HepG2 (cell line): ENCODE measurements around the gene UBE2O. TPM values are rescaled to one million over a fixed set of nuclear protein-coding genes. Genes with fewer than 3 reads are reported as not detected.

Experiments
- CC2D1A ChIP-seq: sonication (generic); formaldehyde crosslinking; IDR thresholded peaks from 2 replicates; pipeline ENCODE4 v1.8.1; 2023; ENCODE audit warnings: mild to moderate bottlenecking, missing genetic modification reagents
- ELF4 ChIP-seq: sonication (generic); formaldehyde crosslinking; IDR thresholded peaks from 2 replicates; pipeline ENCODE4 v1.5.0; 2020; ENCODE audit warnings: missing genetic modification reagents, mild to moderate bottlenecking, moderate library complexity, borderline replicate concordance
- JUND ChIP-seq: sonication (generic); formaldehyde crosslinking; IDR thresholded peaks from 2 replicates; pipeline ENCODE4 v1.8.0; 2022; ENCODE audit warnings: mild to moderate bottlenecking, missing genetic modification reagents
- LCORL ChIP-seq, 2 experiments: fragments of 450-650 bp in 1 of 2; sonication (generic) in 1 of 2; formaldehyde crosslinking in 1 of 2; IDR thresholded peaks; 2 replicates each; pipeline versions ENCODE4 v1.5.0 to v1.6.1; 2017 to 2020; ENCODE audit warnings: antibody characterized with exemption in 1 of 2, missing genetic modification reagents in 1 of 2
- NR3C1 ChIP-seq: sonication (generic); formaldehyde crosslinking; IDR thresholded peaks from 2 replicates; pipeline ENCODE4 v1.4.0; 2020; ENCODE audit warnings: missing genetic modification reagents
- RBFOX2 ChIP-seq: fragments of 200-400 bp; formaldehyde crosslinking; IDR thresholded peaks from 2 replicates; pipeline ENCODE4 v1.6.1; 2017; ENCODE audit warnings: low read depth, mild to moderate bottlenecking, low read length
- ZEB1 ChIP-seq: IDR thresholded peaks from 2 replicates; pipeline ENCODE4 v1.6.1; 2012; ENCODE audit warnings: mild to moderate bottlenecking, low read depth, inconsistent platforms; ENCODE audit not compliant: insufficient replicate concordance
- ZFP36L1 ChIP-seq: sonication (generic); formaldehyde crosslinking; IDR thresholded peaks from 2 replicates; pipeline ENCODE4 v1.8.0; 2022; ENCODE audit warnings: mild to moderate bottlenecking, missing genetic modification reagents, moderate library complexity
- ZMAT3 ChIP-seq: sonication (generic); formaldehyde crosslinking; conservative IDR thresholded peaks from 2 replicates; pipeline ENCODE4 v1.7.0; 2021; ENCODE audit warnings: missing genetic modification reagents
- ZNF264 ChIP-seq: sonication (generic); formaldehyde crosslinking; IDR thresholded peaks from 2 replicates; pipeline ENCODE4 v1.4.0; 2020; ENCODE audit warnings: missing genetic modification reagents
- ZNF367 ChIP-seq: sonication (generic); formaldehyde crosslinking; IDR thresholded peaks from 2 replicates; pipeline ENCODE4 v1.4.0; 2020; ENCODE audit warnings: missing genetic modification reagents, borderline replicate concordance
- ZNF558 ChIP-seq: sonication (generic); formaldehyde crosslinking; IDR thresholded peaks from 2 replicates; pipeline ENCODE4 v1.9.0; 2022; ENCODE audit warnings: mild to moderate bottlenecking, missing genetic modification reagents, borderline replicate concordance
- polyA plus RNA-seq, 8 experiments: library from polyadenylated mRNA; depleted of rRNA in 3 of 8; stranded (reverse) in 7 of 8; unstranded in 1 of 8; fragments of >200 nt; fragmentation: Illumina TruSeq in 4 of 8; extraction: Trizol in 4 of 8; gene quantifications; 2 replicates each; pipeline versions ENCODE4 v1.2.1 to v1.2.3, GENCODE V29; 2011 to 2016; ENCODE audit warnings: low read depth in 4 of 8, missing spikeins in 1 of 8, mixed read lengths in 1 of 8; ENCODE audit not compliant: insufficient read depth in 1 of 8
- total RNA-seq, 5 experiments: library from RNA; depleted of rRNA; stranded (reverse); fragments of >200 nt; fragmentation: Illumina TruSeq; extraction: Trizol; gene quantifications; 2 replicates each; pipeline ENCODE4 v1.2.3, GENCODE V29; 2016; ENCODE audit warnings: low read depth in 1 of 5
- TF ChIP-seq, protein P1 (sequence below): sonication (generic); formaldehyde crosslinking; IDR thresholded peaks from 2 replicates; pipeline ENCODE4 v1.4.0; 2020; ENCODE audit warnings: mild to moderate bottlenecking, missing genetic modification reagents
- TF ChIP-seq, protein P2 (sequence below): sonication (generic); formaldehyde crosslinking; IDR thresholded peaks from 2 replicates; pipeline ENCODE4 v1.4.0; 2020; ENCODE audit warnings: missing genetic modification reagents
- TF ChIP-seq, protein P3 (sequence below): sonication (generic); formaldehyde crosslinking; IDR thresholded peaks from 2 replicates; pipeline ENCODE4 v1.8.1; 2023; ENCODE audit warnings: mild to moderate bottlenecking, inconsistent platforms, moderate library complexity, missing genetic modification reagents, borderline replicate concordance
- TF ChIP-seq, protein P4 (sequence below): sonication (generic); formaldehyde crosslinking; conservative IDR thresholded peaks from 2 replicates; pipeline ENCODE4 v1.5.0; 2020; ENCODE audit warnings: missing genetic modification reagents

The UBE2O gene
- total and polyA plus RNA-seq, 2 of the 13 experiments (the other 11 are each of a cell fraction or from before 2014, with no cell fraction given) = 21.5 to 23.5 TPM

DNA sequence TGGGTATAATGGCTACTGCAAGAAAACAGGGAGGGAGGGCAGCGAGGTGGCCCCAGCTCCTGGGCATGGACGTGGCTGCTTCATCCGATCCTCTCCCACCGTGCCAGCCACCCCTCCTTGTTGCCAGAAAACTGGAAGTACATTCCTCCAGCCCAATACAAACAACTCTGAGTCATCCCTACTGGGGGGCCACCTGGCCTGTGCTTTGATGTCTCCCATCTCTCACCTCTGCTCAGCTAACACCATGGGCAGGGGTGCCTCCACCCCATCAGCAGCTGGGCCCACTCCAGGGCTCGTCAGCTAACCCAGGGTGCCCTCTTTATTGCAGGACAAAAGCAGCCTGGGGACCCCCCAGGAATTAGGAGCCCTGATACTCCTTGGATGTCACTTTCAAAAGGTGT lies 46.3 kb upstream of the UBE2O start (continued):
- TF ChIP-seq, protein P1, sequence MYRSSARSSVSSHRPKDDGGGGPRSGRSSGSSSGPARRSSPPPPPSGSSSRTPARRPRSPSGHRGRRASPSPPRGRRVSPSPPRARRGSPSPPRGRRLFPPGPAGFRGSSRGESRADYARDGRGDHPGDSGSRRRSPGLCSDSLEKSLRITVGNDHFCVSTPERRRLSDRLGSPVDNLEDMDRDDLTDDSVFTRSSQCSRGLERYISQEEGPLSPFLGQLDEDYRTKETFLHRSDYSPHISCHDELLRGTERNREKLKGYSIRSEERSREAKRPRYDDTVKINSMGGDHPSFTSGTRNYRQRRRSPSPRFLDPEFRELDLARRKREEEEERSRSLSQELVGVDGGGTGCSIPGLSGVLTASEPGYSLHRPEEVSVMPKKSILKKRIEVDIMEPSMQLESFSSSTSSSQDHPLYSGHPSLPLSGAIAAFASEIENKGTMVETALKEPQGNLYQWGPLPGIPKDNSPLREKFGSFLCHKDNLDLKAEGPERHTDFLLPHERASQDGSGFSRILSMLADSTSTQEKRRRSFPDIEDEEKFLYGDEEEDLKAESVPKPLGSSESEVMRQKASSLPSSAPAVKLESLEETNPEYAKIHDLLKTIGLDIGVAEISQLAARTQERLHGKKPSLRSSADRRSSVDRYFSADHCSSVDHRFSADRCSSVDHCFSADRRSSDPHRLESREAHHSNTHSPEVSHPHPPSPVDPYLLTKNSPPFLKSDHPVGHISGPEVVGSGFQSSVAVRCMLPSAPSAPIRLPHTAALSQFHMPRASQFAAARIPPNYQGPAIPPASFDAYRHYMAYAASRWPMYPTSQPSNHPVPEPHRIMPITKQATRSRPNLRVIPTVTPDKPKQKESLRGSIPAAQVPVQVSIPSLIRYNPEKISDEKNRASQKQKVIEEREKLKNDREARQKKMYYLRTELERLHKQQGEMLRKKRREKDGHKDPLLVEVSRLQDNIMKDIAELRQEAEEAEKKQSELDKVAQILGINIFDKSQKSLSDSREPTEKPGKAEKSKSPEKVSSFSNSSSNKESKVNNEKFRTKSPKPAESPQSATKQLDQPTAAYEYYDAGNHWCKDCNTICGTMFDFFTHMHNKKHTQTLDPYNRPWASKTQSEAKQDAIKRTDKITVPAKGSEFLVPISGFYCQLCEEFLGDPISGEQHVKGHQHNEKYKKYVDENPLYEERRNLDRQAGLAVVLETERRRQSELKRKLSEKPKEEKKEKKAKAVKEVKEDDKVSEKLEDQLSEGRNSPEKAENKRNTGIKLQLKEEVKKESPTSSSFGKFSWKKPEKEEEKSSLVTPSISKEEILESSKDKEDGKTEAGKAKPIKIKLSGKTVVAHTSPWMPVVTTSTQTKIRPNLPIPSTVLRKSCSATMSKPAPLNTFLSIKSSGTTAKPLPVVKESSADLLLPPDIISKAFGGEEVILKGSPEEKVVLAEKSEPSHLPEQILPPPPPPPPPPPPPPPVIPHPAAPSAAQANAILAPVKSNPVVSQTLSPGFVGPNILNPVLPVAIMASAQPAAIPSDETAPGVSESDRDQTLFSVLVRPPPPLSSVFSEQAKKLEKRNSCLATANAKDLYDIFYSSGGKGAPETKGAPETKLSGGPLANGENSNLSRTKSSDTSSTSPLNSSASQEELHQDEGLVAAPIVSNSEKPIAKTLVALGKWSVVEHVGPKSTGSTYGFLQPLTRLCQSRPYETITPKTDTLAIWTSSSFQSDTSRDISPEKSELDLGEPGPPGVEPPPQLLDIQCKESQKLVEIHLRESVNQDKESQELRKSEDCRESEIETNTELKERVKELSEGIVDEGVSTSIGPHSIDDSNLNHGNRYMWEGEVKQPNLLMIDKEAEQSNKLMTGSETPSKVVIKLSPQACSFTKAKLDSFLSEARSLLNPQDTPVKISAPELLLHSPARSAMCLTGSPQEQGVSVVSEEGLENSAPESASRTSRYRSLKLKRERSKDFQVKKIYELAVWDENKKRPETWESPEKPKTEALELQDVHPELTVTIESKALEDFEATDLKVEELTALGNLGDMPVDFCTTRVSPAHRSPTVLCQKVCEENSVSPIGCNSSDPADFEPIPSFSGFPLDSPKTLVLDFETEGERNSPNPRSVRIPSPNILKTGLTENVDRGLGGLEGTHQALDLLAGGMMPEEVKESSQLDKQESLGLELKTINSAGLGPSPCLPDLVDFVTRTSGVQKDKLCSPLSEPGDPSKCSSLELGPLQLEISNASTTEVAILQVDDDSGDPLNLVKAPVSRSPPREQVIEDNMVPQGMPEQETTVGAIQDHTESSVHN = no peak
- no peak for TF ChIP-seq ZNF264 (CRISPR knock-in tag)
- TF ChIP-seq, protein P2, sequence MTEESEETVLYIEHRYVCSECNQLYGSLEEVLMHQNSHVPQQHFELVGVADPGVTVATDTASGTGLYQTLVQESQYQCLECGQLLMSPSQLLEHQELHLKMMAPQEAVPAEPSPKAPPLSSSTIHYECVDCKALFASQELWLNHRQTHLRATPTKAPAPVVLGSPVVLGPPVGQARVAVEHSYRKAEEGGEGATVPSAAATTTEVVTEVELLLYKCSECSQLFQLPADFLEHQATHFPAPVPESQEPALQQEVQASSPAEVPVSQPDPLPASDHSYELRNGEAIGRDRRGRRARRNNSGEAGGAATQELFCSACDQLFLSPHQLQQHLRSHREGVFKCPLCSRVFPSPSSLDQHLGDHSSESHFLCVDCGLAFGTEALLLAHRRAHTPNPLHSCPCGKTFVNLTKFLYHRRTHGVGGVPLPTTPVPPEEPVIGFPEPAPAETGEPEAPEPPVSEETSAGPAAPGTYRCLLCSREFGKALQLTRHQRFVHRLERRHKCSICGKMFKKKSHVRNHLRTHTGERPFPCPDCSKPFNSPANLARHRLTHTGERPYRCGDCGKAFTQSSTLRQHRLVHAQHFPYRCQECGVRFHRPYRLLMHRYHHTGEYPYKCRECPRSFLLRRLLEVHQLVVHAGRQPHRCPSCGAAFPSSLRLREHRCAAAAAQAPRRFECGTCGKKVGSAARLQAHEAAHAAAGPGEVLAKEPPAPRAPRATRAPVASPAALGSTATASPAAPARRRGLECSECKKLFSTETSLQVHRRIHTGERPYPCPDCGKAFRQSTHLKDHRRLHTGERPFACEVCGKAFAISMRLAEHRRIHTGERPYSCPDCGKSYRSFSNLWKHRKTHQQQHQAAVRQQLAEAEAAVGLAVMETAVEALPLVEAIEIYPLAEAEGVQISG (CRISPR knock-in tag) = peak; percentile 61; the same call in 1 of the 2 replicates
- TF ChIP-seq, protein P3, sequence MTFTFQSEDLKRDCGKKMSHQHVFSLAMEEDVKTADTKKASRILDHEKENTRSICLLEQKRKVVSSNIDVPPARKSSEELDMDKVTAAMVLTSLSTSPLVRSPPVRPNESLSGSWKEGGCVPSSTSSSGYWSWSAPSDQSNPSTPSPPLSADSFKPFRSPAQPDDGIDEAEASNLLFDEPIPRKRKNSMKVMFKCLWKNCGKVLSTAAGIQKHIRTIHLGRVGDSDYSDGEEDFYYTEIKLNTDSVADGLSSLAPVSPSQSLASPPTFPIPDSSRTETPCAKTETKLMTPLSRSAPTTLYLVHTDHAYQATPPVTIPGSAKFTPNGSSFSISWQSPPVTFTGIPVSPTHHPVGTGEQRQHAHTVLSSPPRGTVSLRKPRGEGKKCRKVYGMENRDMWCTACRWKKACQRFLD (CRISPR knock-in tag) = no peak
- TF ChIP-seq ZNF558 (CRISPR knock-in tag) = no peak
- TF ChIP-seq, protein P4, sequence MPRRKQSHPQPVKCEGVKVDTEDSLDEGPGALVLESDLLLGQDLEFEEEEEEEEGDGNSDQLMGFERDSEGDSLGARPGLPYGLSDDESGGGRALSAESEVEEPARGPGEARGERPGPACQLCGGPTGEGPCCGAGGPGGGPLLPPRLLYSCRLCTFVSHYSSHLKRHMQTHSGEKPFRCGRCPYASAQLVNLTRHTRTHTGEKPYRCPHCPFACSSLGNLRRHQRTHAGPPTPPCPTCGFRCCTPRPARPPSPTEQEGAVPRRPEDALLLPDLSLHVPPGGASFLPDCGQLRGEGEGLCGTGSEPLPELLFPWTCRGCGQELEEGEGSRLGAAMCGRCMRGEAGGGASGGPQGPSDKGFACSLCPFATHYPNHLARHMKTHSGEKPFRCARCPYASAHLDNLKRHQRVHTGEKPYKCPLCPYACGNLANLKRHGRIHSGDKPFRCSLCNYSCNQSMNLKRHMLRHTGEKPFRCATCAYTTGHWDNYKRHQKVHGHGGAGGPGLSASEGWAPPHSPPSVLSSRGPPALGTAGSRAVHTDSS (CRISPR knock-in tag) = no peak
- TF ChIP-seq RBFOX2 = peak; percentile 49
- TF ChIP-seq ZFP36L1 (CRISPR knock-in tag) = peak; percentile 84; the same call in 1 of the 2 replicates
- TF ChIP-seq ZNF367 = no peak
- peak; percentile 38; the same call in 1 of the 2 replicates for TF ChIP-seq LCORL (IDR thresholded peaks at IDR 0.05)
- peak; percentile 99 for TF ChIP-seq LCORL (CRISPR knock-in tag; IDR thresholded peaks at IDR 0.05)
- TF ChIP-seq CC2D1A (CRISPR knock-in tag) = peak; percentile 76; the same call in 1 of the 2 replicates
- TF ChIP-seq ZMAT3 (CRISPR knock-in tag) = peak; percentile 85
- peak; percentile 99 for TF ChIP-seq JUND (CRISPR knock-in tag)
- no peak for TF ChIP-seq NR3C1
- peak; percentile 96 for TF ChIP-seq ZEB1
- no peak for TF ChIP-seq ELF4
